Activated CD8-positive, alpha-beta memory T cell treated with anti-CD3 and anti-CD28 coated beads for 1 hour (primary cell): Measurements from ENCODE around the gene TANK.
"Not testable (repeated sequence)": the region's sequence is repeated elsewhere in the genome, so short reads cannot be mapped to it uniquely, and the experiment has no call there.

Experiments used
- DNase-seq, 2 donors: peaks; one replicate each; pipeline ENCODE4 v3.0.0-alpha.2; 2020; ENCODE audit warnings: low read depth in 1 of 2; ENCODE audit errors: extremely low read depth in 1 of 2

The TANK gene

GRCh38 chr2:161132384-161132783 is 27.8 kb upstream of the TANK start:
- not testable (repeated sequence) for DNase-seq

- no peak for DNase-seq
Observed at GRCh38 chr2:161133366-161133765, 26.9 kb upstream of the TANK start.

GRCh38 chr2:161134547-161135518 is 25.4 kb upstream of the TANK start:
- no peak for DNase-seq

- DNase-seq, result no peak
Observed at GRCh38 chr2:161135951-161136593, 24.2 kb upstream of the TANK start.

GRCh38 chr2:161136696-161137324 is 23.4 kb upstream of the TANK start:
- DNase-seq, result no peak

- no peak for DNase-seq
Observed at GRCh38 chr2:161138429-161138828, 21.8 kb upstream of the TANK start.

GRCh38 chr2:161139098-161139987 is 20.9 kb upstream of the TANK start:
- no peak for DNase-seq

- DNase-seq, result no peak
Observed at GRCh38 chr2:161141033-161141432, 19.2 kb upstream of the TANK start.

- no peak for DNase-seq
Observed at GRCh38 chr2:161146209-161146775, 13.9 kb upstream of the TANK start.

- no peak for DNase-seq
Observed at GRCh38 chr2:161146996-161147395, 13.2 kb upstream of the TANK start.

- no peak for DNase-seq
Observed at GRCh38 chr2:161147856-161148255, 12.4 kb upstream of the TANK start.

- no peak for DNase-seq
Observed at GRCh38 chr2:161150704-161151103, 9.5 kb upstream of the TANK start.

GRCh38 chr2:161152302-161152701 is 7.9 kb upstream of the TANK start:
- no peak for DNase-seq

- DNase-seq, result no peak
Observed at GRCh38 chr2:161158882-161159281, 1.3 kb upstream of the TANK start.

- no peak for DNase-seq
Observed at GRCh38 chr2:161159456-161160225, 587 bp upstream of the TANK start.

GRCh38 chr2:161161074-161161706 is 962 bp downstream of the TANK start:
- no peak for DNase-seq

GRCh38 chr2:161163440-161163839 is 3.2 kb downstream of the TANK start:
- DNase-seq, result no peak

- no peak for DNase-seq
Observed at GRCh38 chr2:161164161-161164560, 3.9 kb downstream of the TANK start.

GRCh38 chr2:161165266-161165665 is 5.0 kb downstream of the TANK start:
- DNase-seq, result no peak
